ENCODE data around the gene SH3RF2.
"Not testable (repeated sequence)": the region's sequence is repeated elsewhere in the genome, so short reads cannot be mapped to it uniquely, and the experiment has no call there.

The SH3RF2 gene

GRCh38 chr5:146009020-146009419 is 72.6 kb downstream of the SH3RF2 start:
- Histone ChIP-seq H3K4me3 (ENCODE audit: low read length) (no peak overlapping the region), H3F3A (ENCODE audit: insufficient read depth, low read length) (no peaks in the 10 kb centered on the region)

GRCh38 chr5:146010447-146010846 is 74.1 kb downstream of the SH3RF2 start:
- H3K36me3 ChIP-seq (replicated peaks; ENCODE audit: insufficient read depth, low read length); H3K9ac ChIP-seq (ENCODE audit: low read length); H2AFZ ChIP-seq (ENCODE audit: low read length); H3K27me3 ChIP-seq (replicated peaks; ENCODE audit: insufficient read depth, low read length); H3K4me1 ChIP-seq (ENCODE audit: low read length); H3K9me2 ChIP-seq (replicated peaks; ENCODE audit: insufficient read depth, low read length); H4K20me1 ChIP-seq (ENCODE audit: insufficient read depth, low read length); H3F3A ChIP-seq (ENCODE audit: insufficient read depth, low read length); H3K79me2 ChIP-seq (ENCODE audit: low read length); H3K9me3 ChIP-seq (replicated peaks; ENCODE audit: insufficient read depth, low read length); H3K4me3 ChIP-seq (ENCODE audit: low read length); H3K4me2 ChIP-seq (ENCODE audit: low read depth, low read length); DNase-seq; H3K27ac ChIP-seq (ENCODE audit: low read length): not testable (repeated sequence)

More at GRCh38 chr5:146009020-146009419, 72.6 kb downstream of the SH3RF2 start:
- Histone ChIP-seq H3K27ac (ENCODE audit: low read length) (no peak overlapping the region), H3K9me2 (replicated peaks; ENCODE audit: insufficient read depth, low read length) (no peaks in the 10 kb centered on the region), H3K79me2 (ENCODE audit: low read length) (no peaks in the 10 kb centered on the region), H4K20me1 (ENCODE audit: insufficient read depth, low read length) (no peaks in the 10 kb centered on the region), H3K36me3 (replicated peaks; ENCODE audit: insufficient read depth, low read length) (no peaks in the 10 kb centered on the region), H3K4me1 (ENCODE audit: low read length) (no peaks in the 10 kb centered on the region), H2AFZ (ENCODE audit: low read length) (no peak overlapping the region), H3K4me2 (ENCODE audit: low read depth, low read length) (no peak overlapping the region), H3K27me3 (replicated peaks; ENCODE audit: insufficient read depth, low read length) (no peaks in the 10 kb centered on the region), H3K9me3 (replicated peaks; ENCODE audit: insufficient read depth, low read length) (no peaks in the 10 kb centered on the region), H3K9ac (ENCODE audit: low read length) (no peak overlapping the region)
- no peak for DNase-seq
- no peak for TF ChIP-seq EZH2 (optimal IDR thresholded peaks at IDR 0.05; ENCODE audit: low read depth, low read length)
- no peak for TF ChIP-seq EZH2phosphoT487 (IDR thresholded peaks at IDR 0.05; ENCODE audit: low read length)
- no peak for TF ChIP-seq CTCF (IDR thresholded peaks at IDR 0.05; ENCODE audit: low read length)

- Histone ChIP-seq H3K27ac (ENCODE audit: low read length) (no peak overlapping the region), H3K79me2 (ENCODE audit: low read length) (no peaks in the 10 kb centered on the region), H3K9me2 (replicated peaks; ENCODE audit: insufficient read depth, low read length) (no peaks in the 10 kb centered on the region), H3K27me3 (replicated peaks; ENCODE audit: insufficient read depth, low read length) (no peaks in the 10 kb centered on the region), H2AFZ (ENCODE audit: low read length) (no peak overlapping the region), H4K20me1 (ENCODE audit: insufficient read depth, low read length) (no peaks in the 10 kb centered on the region), H3K4me3 (ENCODE audit: low read length) (no peak overlapping the region), H3F3A (ENCODE audit: insufficient read depth, low read length) (peaks cover 7% of the 10 kb centered on the region; the same call in 1 of the 2 replicates), H3K36me3 (replicated peaks; ENCODE audit: insufficient read depth, low read length) (no peaks in the 10 kb centered on the region), H3K4me2 (ENCODE audit: low read depth, low read length) (no peak overlapping the region), H3K4me1 (ENCODE audit: low read length) (peaks cover 16% of the 10 kb centered on the region), H3K9me3 (replicated peaks; ENCODE audit: insufficient read depth, low read length) (no peaks in the 10 kb centered on the region), H3K9ac (ENCODE audit: low read length) (no peak overlapping the region)
- no peak for DNase-seq
- TF ChIP-seq CTCF (IDR thresholded peaks at IDR 0.05; ENCODE audit: low read length) = no peak
- no peak for TF ChIP-seq EZH2phosphoT487 (IDR thresholded peaks at IDR 0.05; ENCODE audit: low read length)
- TF ChIP-seq EZH2 (optimal IDR thresholded peaks at IDR 0.05; ENCODE audit: low read depth, low read length) = no peak
These were observed 77.4 kb downstream of the SH3RF2 start for GRCh38 chr5:146013761-146014160.

- no peak overlapping the region for H3K9ac ChIP-seq (ENCODE audit: low read length)
- peaks cover 7% of the 10 kb centered on the region; the same call in 1 of the 2 replicates for H3F3A ChIP-seq (ENCODE audit: insufficient read depth, low read length)
- H3K9me2 ChIP-seq (replicated peaks; ENCODE audit: insufficient read depth, low read length) = no peaks in the 10 kb centered on the region
- no peak for TF ChIP-seq EZH2 (optimal IDR thresholded peaks at IDR 0.05; ENCODE audit: low read depth, low read length)
- no peak for TF ChIP-seq EZH2phosphoT487 (IDR thresholded peaks at IDR 0.05; ENCODE audit: low read length)
- TF ChIP-seq CTCF (IDR thresholded peaks at IDR 0.05; ENCODE audit: low read length) = no peak
- H3K36me3 ChIP-seq (replicated peaks; ENCODE audit: insufficient read depth, low read length) = no peaks in the 10 kb centered on the region
- H3K9me3 ChIP-seq (replicated peaks; ENCODE audit: insufficient read depth, low read length) = no peaks in the 10 kb centered on the region
- no peak overlapping the region for H2AFZ ChIP-seq (ENCODE audit: low read length)
- no peak overlapping the region for H3K27ac ChIP-seq (ENCODE audit: low read length)
- H3K4me2 ChIP-seq (ENCODE audit: low read depth, low read length) = no peak overlapping the region
- no peaks in the 10 kb centered on the region for H3K27me3 ChIP-seq (replicated peaks; ENCODE audit: insufficient read depth, low read length)
- H4K20me1 ChIP-seq (ENCODE audit: insufficient read depth, low read length) = no peaks in the 10 kb centered on the region
- H3K4me1 ChIP-seq (ENCODE audit: low read length) = peaks cover 16% of the 10 kb centered on the region
- H3K79me2 ChIP-seq (ENCODE audit: low read length) = no peaks in the 10 kb centered on the region
- no peak for DNase-seq
- no peak overlapping the region for H3K4me3 ChIP-seq (ENCODE audit: low read length)
These were observed 78.6 kb downstream of the SH3RF2 start for GRCh38 chr5:146015001-146015400.
